SU-DHL-6 (cell line): ENCODE results near the gene SMC4.

Source experiments
- EZH2phosphoT487 ChIP-seq: fragments of 200-600 bp; sonication (generic), shearing (Covaris generic); conservative IDR thresholded peaks from 2 replicates; pipeline ENCODE4 v1.6.1; 2018; ENCODE audit warnings: mild to moderate bottlenecking, antibody characterized with exemption, low read length, moderate library complexity, mixed read lengths
- TF ChIP-seq, protein P1 (sequence below): fragments of 200-600 bp; sonication (generic); IDR thresholded peaks from one replicate; pipeline ENCODE4 v1.5.1; 2017; ENCODE audit warnings: antibody characterized with exemption, mild to moderate bottlenecking, low read length, moderate library complexity; ENCODE audit not compliant: insufficient read depth, poor library complexity, severe bottlenecking

DNA sequence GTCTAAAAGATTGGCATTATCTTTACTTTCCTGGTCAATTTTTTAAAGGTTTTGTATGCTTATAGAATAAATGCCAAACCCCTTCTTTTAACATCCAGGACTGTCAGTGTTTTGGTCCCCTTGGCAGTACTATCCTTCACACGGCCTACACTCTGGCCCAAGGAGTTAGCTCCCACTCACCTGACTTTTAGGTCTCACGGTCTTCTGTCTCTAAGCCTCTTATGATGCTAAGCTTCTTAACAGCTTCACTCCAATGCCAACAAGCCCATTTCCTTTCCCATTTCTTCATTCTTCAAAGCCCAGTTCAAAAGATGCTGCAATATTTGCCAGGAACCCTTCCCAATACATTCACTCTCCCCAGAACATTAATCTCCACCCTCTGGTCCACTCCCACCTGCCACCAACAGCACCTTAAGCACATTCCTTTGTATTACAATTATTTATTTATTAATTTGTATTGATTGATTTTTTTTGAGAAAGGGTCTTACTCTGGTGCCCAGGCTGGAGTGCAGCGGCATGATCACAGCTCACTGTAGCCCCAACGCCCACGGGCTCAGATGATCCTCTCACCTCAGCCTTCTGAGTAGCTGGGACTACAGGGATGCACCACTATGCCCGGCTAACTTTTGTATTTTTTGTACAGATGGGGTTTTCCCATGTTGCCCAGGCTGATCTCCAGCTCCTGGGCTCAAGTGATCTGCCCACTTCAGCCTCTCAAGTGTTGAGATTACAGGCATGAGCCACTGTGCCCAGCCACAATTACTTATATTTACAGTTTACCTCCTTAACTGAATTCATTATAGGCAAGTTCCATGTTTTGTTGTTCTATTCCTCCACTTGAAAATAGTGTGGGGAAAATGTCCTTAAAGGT is 28.2 kb upstream of the SMC4 start:
- TF ChIP-seq, protein P1, sequence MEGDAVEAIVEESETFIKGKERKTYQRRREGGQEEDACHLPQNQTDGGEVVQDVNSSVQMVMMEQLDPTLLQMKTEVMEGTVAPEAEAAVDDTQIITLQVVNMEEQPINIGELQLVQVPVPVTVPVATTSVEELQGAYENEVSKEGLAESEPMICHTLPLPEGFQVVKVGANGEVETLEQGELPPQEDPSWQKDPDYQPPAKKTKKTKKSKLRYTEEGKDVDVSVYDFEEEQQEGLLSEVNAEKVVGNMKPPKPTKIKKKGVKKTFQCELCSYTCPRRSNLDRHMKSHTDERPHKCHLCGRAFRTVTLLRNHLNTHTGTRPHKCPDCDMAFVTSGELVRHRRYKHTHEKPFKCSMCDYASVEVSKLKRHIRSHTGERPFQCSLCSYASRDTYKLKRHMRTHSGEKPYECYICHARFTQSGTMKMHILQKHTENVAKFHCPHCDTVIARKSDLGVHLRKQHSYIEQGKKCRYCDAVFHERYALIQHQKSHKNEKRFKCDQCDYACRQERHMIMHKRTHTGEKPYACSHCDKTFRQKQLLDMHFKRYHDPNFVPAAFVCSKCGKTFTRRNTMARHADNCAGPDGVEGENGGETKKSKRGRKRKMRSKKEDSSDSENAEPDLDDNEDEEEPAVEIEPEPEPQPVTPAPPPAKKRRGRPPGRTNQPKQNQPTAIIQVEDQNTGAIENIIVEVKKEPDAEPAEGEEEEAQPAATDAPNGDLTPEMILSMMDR, result no peak
- no peak for TF ChIP-seq EZH2phosphoT487
